Heart left ventricle (tissue), 13 donors: ENCODE measurements around the gene STK17A.

Experiments used
- CTCF ChIP-seq, 12 donors: fragments of 200-600 bp; sonication (generic) in 4 of 12; IDR thresholded peaks; one replicate each; pipeline versions ENCODE4 v1.5.0 to v1.8.0; 2018 to 2022; ENCODE audit warnings: antibody characterized with exemption in 12 of 12, mild to moderate bottlenecking in 5 of 12
- POLR2A ChIP-seq, 2 donors: fragments of 450-650 bp; IDR thresholded peaks; one replicate each; pipeline ENCODE4 v1.6.1; 2017; ENCODE audit warnings: antibody characterized with exemption in 2 of 2, mild to moderate bottlenecking in 2 of 2, moderate library complexity in 2 of 2
- donor health status: ischemic (EF 13 %, LVEDD 7.1; RV severe dilation, severe dysfunction).
- donor health status: DM: no; HTN: yes; CAD: no.
- donor health status: DM: no; HTN: no; CAD: no.
- donor health status: ischemic (EF 25% LVEDD 6.9; RV normal size, moderate dysfunction).
- donor health status: ischemic (EF 25% LVEDD 5.7; RV mildly dilated, moderate dysfunction).
- donor health status: ischemic (EF 35%, LVEDD 5.7; RV mildly dilated, moderate dysfunction).
- donor health status: nonischemic (EF 11% LVEDD 7.7; RV severe dilation, severe dysfunction).
- donor health status: DM: yes; HTN: yes; CAD: no.
- donor health status: PGD.
- donor health status: ischemic (EF 29% LVEDD 5.4; RV normal size, mild dysfunction).
- donor health status: nonischemic (EF 23%, LVEDD 6.1; RV moderate dilation, normal function).

GRCh38 chr7:43600056-43600455 lies 17.1 kb downstream of the STK17A start:
- TF ChIP-seq CTCF (IDR thresholded peaks at IDR 0.05) (no peak), POLR2A (IDR thresholded peaks at IDR 0.05) (no peak)
